ENCODE measurements around the gene CCNK.

CCNK gene

GRCh38 chr14:99475660-99476059, 5.5 kb upstream of the CCNK start:
- no peak for TF ChIP-seq POLR2AphosphoS5 (IDR thresholded peaks at IDR 0.05; ENCODE audit: low read depth, low read length)
- TF ChIP-seq SIN3A (IDR thresholded peaks at IDR 0.05; ENCODE audit: borderline replicate concordance, insufficient read depth, low read length) = no peak
- TF ChIP-seq TAF1 (IDR thresholded peaks at IDR 0.05; ENCODE audit: borderline replicate concordance, insufficient read depth, low read length) = no peak
- TF ChIP-seq REST (IDR thresholded peaks at IDR 0.05; ENCODE audit: insufficient read depth in 1 of 2, low read depth in 2 of 2, low read length in 2 of 2) = no peak
- TF ChIP-seq FOXP2 (optimal IDR thresholded peaks at IDR 0.05; ENCODE audit: borderline replicate concordance, extremely low read depth, extremely low read length, insufficient read depth) = no peak

GRCh38 chr14:99476864-99477263, 4.3 kb upstream of the CCNK start:
- TF ChIP-seq REST (IDR thresholded peaks at IDR 0.05; ENCODE audit: insufficient read depth in 1 of 2, low read depth in 2 of 2, low read length in 2 of 2) (no peak), FOXP2 (optimal IDR thresholded peaks at IDR 0.05; ENCODE audit: borderline replicate concordance, extremely low read depth, extremely low read length, insufficient read depth) (no peak), TAF1 (IDR thresholded peaks at IDR 0.05; ENCODE audit: borderline replicate concordance, insufficient read depth, low read length) (no peak), POLR2AphosphoS5 (IDR thresholded peaks at IDR 0.05; ENCODE audit: low read depth, low read length) (no peak), SIN3A (IDR thresholded peaks at IDR 0.05; ENCODE audit: borderline replicate concordance, insufficient read depth, low read length) (no peak)

GRCh38 chr14:99478128-99478527, 3.1 kb upstream of the CCNK start:
- TF ChIP-seq POLR2AphosphoS5 (IDR thresholded peaks at IDR 0.05; ENCODE audit: low read depth, low read length) (no peak), TAF1 (IDR thresholded peaks at IDR 0.05; ENCODE audit: borderline replicate concordance, insufficient read depth, low read length) (no peak), SIN3A (IDR thresholded peaks at IDR 0.05; ENCODE audit: borderline replicate concordance, insufficient read depth, low read length) (no peak), REST (IDR thresholded peaks at IDR 0.05; ENCODE audit: insufficient read depth in 1 of 2, low read depth in 2 of 2, low read length in 2 of 2) (no peak)

GRCh38 chr14:99479160-99479905, 1.9 kb upstream of the CCNK start:
- TF ChIP-seq SIN3A (IDR thresholded peaks at IDR 0.05; ENCODE audit: borderline replicate concordance, insufficient read depth, low read length) (no peak), FOXP2 (optimal IDR thresholded peaks at IDR 0.05; ENCODE audit: borderline replicate concordance, extremely low read depth, extremely low read length, insufficient read depth) (no peak), REST (IDR thresholded peaks at IDR 0.05; ENCODE audit: insufficient read depth in 1 of 2, low read depth in 2 of 2, low read length in 2 of 2) (no peak), POLR2AphosphoS5 (IDR thresholded peaks at IDR 0.05; ENCODE audit: low read depth, low read length) (no peak), TAF1 (IDR thresholded peaks at IDR 0.05; ENCODE audit: borderline replicate concordance, insufficient read depth, low read length) (no peak)

Data from PFSK-1 (cell line).